RWPE2 (cell line): ENCODE measurements around the gene PTH2.

Experiments
- ATAC-seq: fragments of 200-7000 bp; cut with Tn5 transposase; 3 replicates; pipeline ENCODE4 v1.9.1; 2021; ENCODE audit warnings: low read depth
- DNase-seq: peaks from one replicate; pipeline ENCODE4 v3.0.0-alpha.2; 2020; ENCODE audit warnings: low spot score
- H3K27ac ChIP-seq: fragments of 450-650 bp; 2 replicates; pipeline ENCODE4 v1.5.1; 2017; ENCODE audit warnings: mild to moderate bottlenecking; ENCODE audit not compliant: poor library complexity, severe bottlenecking
- H3K27me3 ChIP-seq: fragments of 250-450 bp; sonication (Bioruptor Pico); 2 replicates; pipeline ENCODE4 v1.5.1; 2021; ENCODE audit warnings: mild to moderate bottlenecking, moderate library complexity; ENCODE audit not compliant: insufficient read depth, poor library complexity, severe bottlenecking
- H3K36me3 ChIP-seq: fragments of 250-450 bp; sonication (Bioruptor Pico); 2 replicates; pipeline ENCODE4 v1.5.1; 2020; ENCODE audit warnings: low read depth, mild to moderate bottlenecking, moderate library complexity
- H3K4me1 ChIP-seq: fragments of 250-450 bp; sonication (Bioruptor Pico); 2 replicates; pipeline ENCODE4 v1.5.1; 2021; ENCODE audit warnings: mild to moderate bottlenecking, moderate library complexity; ENCODE audit not compliant: insufficient read depth, poor library complexity, severe bottlenecking
- H3K4me3 ChIP-seq: fragments of 250-450 bp; sonication (Bioruptor Pico); 2 replicates; pipeline ENCODE4 v1.5.1; 2021; ENCODE audit warnings: mild to moderate bottlenecking, moderate library complexity; ENCODE audit not compliant: severe bottlenecking
- H3K9me3 ChIP-seq: fragments of 250-450 bp; sonication (Bioruptor Pico); 2 replicates; pipeline ENCODE4 v1.5.1; 2021; ENCODE audit warnings: mild to moderate bottlenecking, moderate library complexity; ENCODE audit not compliant: severe bottlenecking
- TF ChIP-seq, protein P1 (sequence below): fragments of 450-650 bp; IDR thresholded peaks from one replicate; pipeline ENCODE4 v1.5.1; 2017; ENCODE audit warnings: mild to moderate bottlenecking, moderate library complexity; ENCODE audit not compliant: poor library complexity, severe bottlenecking

PTH2 gene, protein sequence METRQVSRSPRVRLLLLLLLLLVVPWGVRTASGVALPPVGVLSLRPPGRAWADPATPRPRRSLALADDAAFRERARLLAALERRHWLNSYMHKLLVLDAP

DNA sequence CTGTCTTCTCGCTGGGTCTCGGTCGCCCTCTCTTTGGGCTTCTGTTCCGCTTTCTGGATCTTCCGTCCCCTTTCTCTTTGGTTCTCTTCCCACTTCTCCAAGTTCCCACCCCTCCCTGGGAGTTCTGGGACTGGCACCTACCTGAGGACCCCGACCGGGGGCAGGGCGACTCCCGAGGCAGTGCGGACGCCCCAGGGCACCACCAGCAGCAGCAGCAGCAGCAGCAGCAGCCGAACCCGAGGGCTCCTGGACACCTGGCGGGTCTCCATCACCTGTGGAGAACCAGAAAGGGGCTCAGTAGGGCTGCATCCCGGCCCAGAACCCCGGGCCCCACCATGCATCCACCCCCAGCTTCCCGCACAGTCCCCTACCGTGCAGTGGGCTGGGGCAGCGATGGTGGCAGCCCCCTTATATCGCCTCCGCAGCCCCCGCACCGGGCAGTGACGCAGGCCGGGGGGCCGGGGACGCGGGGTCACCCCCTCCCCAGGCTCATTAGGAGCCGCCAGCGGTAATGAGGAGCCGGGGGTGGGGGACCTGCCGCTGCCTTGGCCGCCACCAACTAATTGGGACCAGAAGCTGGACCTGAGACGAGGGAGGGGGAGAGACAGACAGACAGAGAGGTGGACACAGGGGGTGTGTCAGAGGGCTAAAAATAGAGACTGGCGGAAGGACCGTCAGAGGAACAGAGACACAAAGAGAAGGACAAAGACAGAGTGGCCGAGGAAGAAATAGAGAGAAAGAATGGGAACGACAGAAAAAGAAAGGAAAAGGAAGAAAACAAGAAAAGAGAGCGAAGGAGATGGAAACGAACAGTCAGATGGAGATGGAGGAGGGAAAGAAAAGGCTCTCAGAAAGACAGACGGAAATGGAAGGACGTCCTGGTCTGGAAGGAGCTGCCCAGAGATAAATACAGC lies at the start of gene PTH2:
Gene PTH2, minus strand, starts transcription at position 371 of the 914 bp plus-strand sequence. Its CDS starts 102 bp downstream, at position 269.
- no peaks in the 10 kb centered on the region for H3K9me3 ChIP-seq
- no peak within 1 kb of the TSS for H3K27ac ChIP-seq
- H3K27me3 ChIP-seq: peaks cover 96% of the 10 kb centered on the region
- no peaks in the 10 kb centered on the region for H3K4me1 ChIP-seq
- ATAC-seq (no peak), DNase-seq (peak; percentile 34)
- no peak within 1 kb of the TSS for H3K4me3 ChIP-seq
- TF ChIP-seq, protein P1, sequence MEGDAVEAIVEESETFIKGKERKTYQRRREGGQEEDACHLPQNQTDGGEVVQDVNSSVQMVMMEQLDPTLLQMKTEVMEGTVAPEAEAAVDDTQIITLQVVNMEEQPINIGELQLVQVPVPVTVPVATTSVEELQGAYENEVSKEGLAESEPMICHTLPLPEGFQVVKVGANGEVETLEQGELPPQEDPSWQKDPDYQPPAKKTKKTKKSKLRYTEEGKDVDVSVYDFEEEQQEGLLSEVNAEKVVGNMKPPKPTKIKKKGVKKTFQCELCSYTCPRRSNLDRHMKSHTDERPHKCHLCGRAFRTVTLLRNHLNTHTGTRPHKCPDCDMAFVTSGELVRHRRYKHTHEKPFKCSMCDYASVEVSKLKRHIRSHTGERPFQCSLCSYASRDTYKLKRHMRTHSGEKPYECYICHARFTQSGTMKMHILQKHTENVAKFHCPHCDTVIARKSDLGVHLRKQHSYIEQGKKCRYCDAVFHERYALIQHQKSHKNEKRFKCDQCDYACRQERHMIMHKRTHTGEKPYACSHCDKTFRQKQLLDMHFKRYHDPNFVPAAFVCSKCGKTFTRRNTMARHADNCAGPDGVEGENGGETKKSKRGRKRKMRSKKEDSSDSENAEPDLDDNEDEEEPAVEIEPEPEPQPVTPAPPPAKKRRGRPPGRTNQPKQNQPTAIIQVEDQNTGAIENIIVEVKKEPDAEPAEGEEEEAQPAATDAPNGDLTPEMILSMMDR: no peak
- no peaks in the 10 kb centered on the region for H3K36me3 ChIP-seq

DNA sequence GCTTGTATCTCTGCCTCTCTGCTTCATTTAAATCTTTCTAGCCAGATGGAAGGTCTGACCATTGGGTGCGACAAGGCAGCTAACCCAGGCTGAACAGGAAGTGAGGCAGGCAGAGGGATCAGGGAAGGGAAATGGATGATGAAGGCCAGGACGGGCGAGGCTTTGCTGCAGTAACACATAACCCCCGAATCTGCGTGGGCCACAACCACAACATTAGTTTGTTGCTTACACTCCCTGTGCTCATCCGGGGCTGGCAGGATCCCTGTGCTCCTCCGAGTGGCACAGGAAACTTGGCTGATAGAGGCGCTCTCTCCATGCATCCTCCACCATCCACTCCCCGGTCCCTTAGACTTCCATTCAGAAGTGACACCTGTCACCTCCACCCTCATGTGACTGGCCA lies 49.7 kb upstream of the PTH2 start:
- H3K4me3 ChIP-seq: no peak overlapping the region
- H3K36me3 ChIP-seq: no peaks in the 10 kb centered on the region
- ATAC-seq (no peak), DNase-seq (no peak)
- H3K9me3 ChIP-seq: no peaks in the 10 kb centered on the region
- H3K27me3 ChIP-seq: no peaks in the 10 kb centered on the region
- peaks cover 6% of the 10 kb centered on the region for H3K4me1 ChIP-seq
- H3K27ac ChIP-seq: no peak overlapping the region
- TF ChIP-seq, protein P1: no peak

DNA sequence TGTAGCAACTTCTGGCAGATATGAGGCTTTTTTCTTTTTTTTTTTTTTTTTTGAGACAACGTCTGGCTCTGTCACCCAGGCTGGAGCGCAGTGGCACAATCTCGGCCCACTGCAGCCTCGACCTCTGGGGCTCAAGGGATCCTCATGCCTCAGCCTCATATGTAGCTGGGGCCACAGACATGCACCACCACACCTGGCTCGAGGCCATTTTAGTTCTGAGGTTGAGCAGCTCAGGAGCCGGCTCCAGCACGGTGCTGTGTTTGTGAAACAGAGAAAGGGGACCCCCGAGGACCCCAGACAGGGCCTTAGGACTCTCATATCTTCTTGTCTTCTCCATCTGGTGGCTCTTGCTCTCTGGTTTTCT lies 47.4 kb upstream of the PTH2 start:
- Histone ChIP-seq H3K27ac (no peak overlapping the region), H3K4me3 (no peak overlapping the region), H3K4me1 (peaks cover 6% of the 10 kb centered on the region), H3K9me3 (no peaks in the 10 kb centered on the region), H3K27me3 (no peaks in the 10 kb centered on the region), H3K36me3 (no peaks in the 10 kb centered on the region)
- no peak for DNase-seq
- TF ChIP-seq, protein P1: no peak
- no peak for ATAC-seq

DNA sequence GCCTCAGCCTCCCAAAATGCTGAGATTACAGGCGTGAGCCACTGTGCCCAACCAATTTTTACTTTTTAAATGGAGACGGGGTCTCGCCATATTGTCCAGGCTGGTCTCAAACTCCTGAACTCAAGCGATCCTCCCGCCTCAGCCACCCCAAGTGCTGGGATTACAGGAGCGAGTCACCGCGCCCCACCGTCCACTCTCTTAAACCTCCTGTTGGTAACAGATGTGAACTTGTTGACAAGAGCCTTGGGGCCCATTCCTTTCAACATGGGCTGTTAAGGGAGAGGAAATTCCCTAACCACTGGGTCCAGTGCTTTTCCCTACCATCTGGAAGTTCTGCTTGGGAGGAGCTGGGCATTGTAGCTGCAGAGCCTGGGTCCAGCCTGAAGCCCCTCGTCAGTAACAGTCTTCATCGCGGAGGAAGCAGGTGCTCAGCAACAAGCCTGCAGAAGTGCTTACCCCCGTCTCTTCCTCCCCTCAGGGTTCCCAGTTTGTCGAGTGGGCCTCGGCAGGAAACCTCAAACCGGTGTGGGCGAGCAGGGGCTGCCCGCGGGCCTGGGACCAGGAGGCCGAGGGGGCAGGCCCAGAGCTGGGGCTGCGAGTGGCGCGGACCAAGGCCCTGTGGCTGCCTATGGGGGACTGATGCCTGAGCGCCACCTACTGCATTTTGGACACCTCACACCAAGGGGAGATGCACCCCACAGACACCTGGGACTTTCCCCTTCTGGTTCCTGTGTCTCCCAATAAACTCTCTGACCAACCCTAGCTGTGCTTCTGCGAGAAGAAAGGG lies 46.8 kb upstream of the PTH2 start:
- TF ChIP-seq, protein P1: no peak
- DNase-seq: no peak
- no peak overlapping the region for H3K4me3 ChIP-seq
- H3K27me3 ChIP-seq: no peaks in the 10 kb centered on the region
- H3K36me3 ChIP-seq: no peaks in the 10 kb centered on the region
- no peak for ATAC-seq
- H3K27ac ChIP-seq: no peak overlapping the region
- no peaks in the 10 kb centered on the region for H3K9me3 ChIP-seq
- H3K4me1 ChIP-seq: peaks cover 6% of the 10 kb centered on the region
